MCF 10A (cell line): Measurements from ENCODE around the gene LAMP1. TPM values are rescaled to one million over a fixed set of nuclear protein-coding genes. Genes with fewer than 3 reads are reported as not detected.

Source experiments
- BruUV-seq: library from RNA; stranded (reverse); fragments of 400-500 nt; replicated peaks from 2 replicates; lab custom pipeline; 2021; lab: Mats Ljungman, UMichigan
- CTCF ChIA-PET: fragments of 300-600 bp; sonication (Branson Sonifier 250); formaldehyde crosslinking; extraction: SDS; loops from one replicate; lab custom pipeline; 2021; ENCODE audit warnings: antibody characterized with exemption, inconsistent platforms; lab: Yijun Ruan, JAX
- POLR2A ChIA-PET: fragments of 300-600, 350-650 bp; sonication (Branson Sonifier 250); formaldehyde crosslinking; extraction: SDS; loops from one replicate; lab custom pipeline; 2020; ENCODE audit warnings: antibody characterized with exemption, inconsistent platforms; lab: Yijun Ruan, JAX
- DNase-seq: peaks from one replicate; pipeline ENCODE4 v3.0.0-alpha.2; 2018; ENCODE audit not compliant: unreplicated experiment
- H3K27ac Mint-ChIP-seq: one replicate; pipeline ENCODE4 v1.8.0; 2022; ENCODE audit warnings: mild to moderate bottlenecking, low read depth, mixed read lengths; ENCODE audit not compliant: unreplicated experiment
- H3K27me3 Mint-ChIP-seq: one replicate; pipeline ENCODE4 v1.8.0; 2022; ENCODE audit warnings: mixed read lengths; ENCODE audit not compliant: insufficient read depth, unreplicated experiment
- H3K36me3 Mint-ChIP-seq: one replicate; pipeline ENCODE4 v1.8.0; 2022; ENCODE audit warnings: mild to moderate bottlenecking, moderate library complexity, mixed read lengths; ENCODE audit not compliant: insufficient read depth, unreplicated experiment
- H3K4me1 Mint-ChIP-seq: one replicate; pipeline ENCODE4 v1.8.0; 2022; ENCODE audit warnings: mixed read lengths; ENCODE audit not compliant: insufficient read depth, unreplicated experiment
- H3K4me3 Mint-ChIP-seq: one replicate; pipeline ENCODE4 v1.8.0; 2022; ENCODE audit warnings: mild to moderate bottlenecking, moderate library complexity, mixed read lengths; ENCODE audit not compliant: unreplicated experiment
- H3K9me3 Mint-ChIP-seq: one replicate; pipeline ENCODE4 v1.8.0; 2022; ENCODE audit warnings: mixed read lengths; ENCODE audit not compliant: unreplicated experiment
- intact Hi-C: fragments of 100-400 bp; cut with micrococcal nuclease; formaldehyde crosslinking; loops from 2 replicates; pipeline ENCODE4 v1.14.1; 2022
- total RNA-seq: library from RNA; stranded (reverse); gene quantifications from 2 replicates; pipeline ENCODE4 v1.2.3, GENCODE V29; 2022
- TF ChIP-seq, protein P1 (sequence below): fragments of 200-600 bp; IDR thresholded peaks from one replicate; pipeline ENCODE4 v1.8.0; 2022; ENCODE audit warnings: antibody characterized with exemption, mild to moderate bottlenecking; ENCODE audit not compliant: unreplicated experiment

The LAMP1 gene
- total RNA-seq, 1 experiment from 2014 or later = 150 TPM

DNA sequence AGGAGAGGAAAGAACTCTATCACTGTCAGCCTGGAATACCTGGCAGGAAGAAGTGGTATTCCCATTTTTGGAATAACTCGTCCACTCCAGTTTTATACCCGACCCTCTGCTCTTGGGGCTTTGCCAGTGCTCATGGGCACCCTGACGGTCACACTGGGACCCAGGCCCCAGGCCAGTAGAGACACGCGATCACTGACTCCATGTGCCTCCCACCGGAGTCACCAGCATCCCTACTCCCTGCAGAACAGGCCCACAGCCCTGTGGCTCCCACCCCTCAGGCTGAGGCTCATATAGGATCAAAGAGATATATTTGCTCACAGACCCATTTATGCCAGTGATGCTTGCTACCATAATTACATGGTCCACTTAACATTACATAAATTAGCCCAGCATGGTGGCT lies 63.4 kb downstream of the LAMP1 start:
- TF ChIP-seq, protein P1, sequence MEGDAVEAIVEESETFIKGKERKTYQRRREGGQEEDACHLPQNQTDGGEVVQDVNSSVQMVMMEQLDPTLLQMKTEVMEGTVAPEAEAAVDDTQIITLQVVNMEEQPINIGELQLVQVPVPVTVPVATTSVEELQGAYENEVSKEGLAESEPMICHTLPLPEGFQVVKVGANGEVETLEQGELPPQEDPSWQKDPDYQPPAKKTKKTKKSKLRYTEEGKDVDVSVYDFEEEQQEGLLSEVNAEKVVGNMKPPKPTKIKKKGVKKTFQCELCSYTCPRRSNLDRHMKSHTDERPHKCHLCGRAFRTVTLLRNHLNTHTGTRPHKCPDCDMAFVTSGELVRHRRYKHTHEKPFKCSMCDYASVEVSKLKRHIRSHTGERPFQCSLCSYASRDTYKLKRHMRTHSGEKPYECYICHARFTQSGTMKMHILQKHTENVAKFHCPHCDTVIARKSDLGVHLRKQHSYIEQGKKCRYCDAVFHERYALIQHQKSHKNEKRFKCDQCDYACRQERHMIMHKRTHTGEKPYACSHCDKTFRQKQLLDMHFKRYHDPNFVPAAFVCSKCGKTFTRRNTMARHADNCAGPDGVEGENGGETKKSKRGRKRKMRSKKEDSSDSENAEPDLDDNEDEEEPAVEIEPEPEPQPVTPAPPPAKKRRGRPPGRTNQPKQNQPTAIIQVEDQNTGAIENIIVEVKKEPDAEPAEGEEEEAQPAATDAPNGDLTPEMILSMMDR = no peak
- ChIA-PET POLR2A (no interaction called here), CTCF (interaction anchor here (0.7 kb wide), 1 partner anchor 106 kb away, joined by 3 read pairs; no protein-coding TSS in a partner anchor)
- H3K27me3 Mint-ChIP-seq = no peaks in the 10 kb centered on the region
- no peak overlapping the region for H3K4me3 Mint-ChIP-seq
- H3K27ac Mint-ChIP-seq = no peak overlapping the region
- no TSS peak for BruUV-seq
- no peak for DNase-seq
- no peaks in the 10 kb centered on the region for H3K4me1 Mint-ChIP-seq
- no peaks in the 10 kb centered on the region for H3K9me3 Mint-ChIP-seq
- intact Hi-C loops = no loop called here
- H3K36me3 Mint-ChIP-seq = no peaks in the 10 kb centered on the region

DNA sequence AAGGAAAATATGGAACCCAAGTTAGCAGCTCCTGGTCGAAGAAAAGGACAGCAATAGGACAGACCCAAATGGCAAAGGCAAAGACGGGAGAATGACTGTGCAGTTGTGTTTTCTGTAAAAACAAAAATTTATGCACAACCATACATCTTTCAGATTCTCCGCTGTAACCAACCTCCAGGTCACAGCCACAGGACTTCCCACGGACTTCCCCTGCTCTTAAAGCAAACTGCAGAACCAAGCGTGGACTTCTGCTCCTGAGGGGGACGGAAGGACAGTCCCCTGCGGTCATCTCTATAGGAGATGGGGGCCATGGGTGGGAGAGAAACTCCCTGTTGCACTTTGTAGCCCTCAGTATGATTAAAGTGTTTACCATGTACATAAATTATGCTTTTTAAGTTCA lies 64.4 kb downstream of the LAMP1 start:
- no TSS peak for BruUV-seq
- H3K27ac Mint-ChIP-seq = no peak overlapping the region
- intact Hi-C loops = no loop called here
- no peaks in the 10 kb centered on the region for H3K9me3 Mint-ChIP-seq
- no peak for DNase-seq
- H3K27me3 Mint-ChIP-seq = no peaks in the 10 kb centered on the region
- no peaks in the 10 kb centered on the region for H3K4me1 Mint-ChIP-seq
- POLR2A ChIA-PET = no interaction called here
- H3K36me3 Mint-ChIP-seq = no peaks in the 10 kb centered on the region
- TF ChIP-seq, protein P1 = no peak
- no peak overlapping the region for H3K4me3 Mint-ChIP-seq
- CTCF ChIA-PET = interaction anchor here (0.7 kb wide), 1 partner anchor 685 kb away, joined by 3 read pairs; no protein-coding TSS in a partner anchor

- Mint-ChIP-seq H3K4me1 (no peaks in the 10 kb centered on the region), H3K27ac (no peak overlapping the region), H3K9me3 (no peaks in the 10 kb centered on the region), H3K27me3 (no peaks in the 10 kb centered on the region), H3K4me3 (no peak overlapping the region), H3K36me3 (peaks cover 6% of the 10 kb centered on the region)
- CTCF ChIA-PET = no interaction called here
- TF ChIP-seq, protein P1 = no peak
- DNase-seq = no peak
- POLR2A ChIA-PET = interaction anchor here (1.2 kb wide), 1 partner anchor 55 kb away, joined by 3 read pairs; no protein-coding TSS in a partner anchor
- BruUV-seq = no TSS peak
- intact Hi-C loops = no loop called here
Observed at GRCh38 chr13:113364311-113364889, 67.4 kb downstream of the LAMP1 start.

DNA sequence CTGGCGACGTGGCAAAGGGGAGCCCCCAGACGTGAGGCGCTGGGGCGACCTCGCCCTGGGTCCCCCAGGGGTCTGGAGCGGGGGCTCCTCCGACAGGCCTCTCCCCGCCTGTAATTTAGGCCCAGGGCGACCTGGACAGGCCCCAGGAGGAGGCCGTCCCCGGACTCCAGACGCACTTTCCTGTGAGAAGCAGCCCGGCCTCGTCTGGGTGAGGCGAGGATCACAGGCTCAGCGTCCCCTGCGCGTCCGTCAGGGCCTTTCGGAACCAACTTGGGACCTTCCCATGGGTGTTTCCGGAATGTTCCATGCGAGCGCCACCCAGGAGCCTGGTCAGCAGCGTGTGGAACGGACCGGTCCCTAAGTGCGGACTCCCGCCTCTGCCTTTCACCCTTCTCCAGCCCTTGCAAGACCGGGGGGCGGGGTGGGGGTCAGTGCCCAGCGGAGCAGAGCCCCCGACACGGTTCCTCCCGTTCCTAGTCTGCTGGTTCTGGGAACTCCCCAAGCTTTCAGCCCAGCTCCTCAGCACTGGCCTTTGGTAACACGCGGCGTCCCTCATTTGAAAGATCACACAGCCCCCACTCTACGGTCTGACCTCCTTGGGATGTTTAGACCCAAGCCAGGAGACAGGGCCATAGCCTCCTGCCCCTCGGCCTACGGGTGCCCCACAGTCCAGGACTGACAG lies 68.0 kb downstream of the LAMP1 start:
- ChIA-PET POLR2A (interaction anchor here (1.2 kb wide), 1 partner anchor 10 kb away, joined by 5 read pairs; no protein-coding TSS in a partner anchor), CTCF (no interaction called here)
- TF ChIP-seq, protein P1 = no peak
- Mint-ChIP-seq H3K27ac (no peak overlapping the region), H3K27me3 (no peaks in the 10 kb centered on the region), H3K36me3 (peaks cover 6% of the 10 kb centered on the region), H3K4me3 (peak overlapping the region; percentile 55), H3K9me3 (no peaks in the 10 kb centered on the region), H3K4me1 (no peaks in the 10 kb centered on the region)
- no peak for DNase-seq
- no TSS peak for BruUV-seq
- intact Hi-C loops = no loop called here
